ENCODE measurements around the gene FRRS1L. TPM values are rescaled to one million over a fixed set of nuclear protein-coding genes. Genes with fewer than 3 reads are reported as not detected.
A peak's percentile ranks its signal among the peaks of the same experiment; 100 is the strongest.

The FRRS1L gene
- total RNA-seq, 2 experiments from 2014 or later: not detected

DNA sequence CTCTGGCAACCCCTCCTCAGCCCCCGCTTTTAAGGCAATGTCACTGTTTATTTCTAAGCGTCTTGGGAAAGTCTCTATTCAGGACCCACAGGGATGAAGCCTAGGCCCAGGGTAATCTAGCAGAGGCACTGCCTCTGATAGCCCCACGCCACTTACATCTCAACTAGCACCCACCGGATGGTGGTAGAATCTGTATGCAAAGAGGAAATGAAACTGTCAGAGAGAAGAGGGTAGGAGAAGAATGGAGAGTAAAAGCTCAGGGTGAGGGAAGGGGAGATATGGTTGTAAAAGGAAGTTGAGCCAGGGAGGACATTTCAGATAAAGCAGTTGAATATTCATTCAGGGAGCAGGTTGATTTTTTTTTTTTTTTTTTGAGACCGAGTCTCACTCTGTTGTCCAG, 3.0 kb downstream of the FRRS1L start:
- Mint-ChIP-seq H3K4me3 (no peak overlapping the region), H3K9me3 (no peaks in the 10 kb centered on the region), H3K27me3 (peaks cover 40% of the 10 kb centered on the region), H3K4me1 (peaks cover 6% of the 10 kb centered on the region), H3K36me3 (ENCODE audit: low read depth) (no peaks in the 10 kb centered on the region), H3K27ac (no peak overlapping the region)
- POLR2A ChIA-PET: no interaction called here
- DNase-seq: no peak
- CTCF ChIA-PET: interaction anchor here (0.7 kb wide), 1 partner anchor 21 kb away, joined by 4 read pairs; no protein-coding TSS in a partner anchor

DNA sequence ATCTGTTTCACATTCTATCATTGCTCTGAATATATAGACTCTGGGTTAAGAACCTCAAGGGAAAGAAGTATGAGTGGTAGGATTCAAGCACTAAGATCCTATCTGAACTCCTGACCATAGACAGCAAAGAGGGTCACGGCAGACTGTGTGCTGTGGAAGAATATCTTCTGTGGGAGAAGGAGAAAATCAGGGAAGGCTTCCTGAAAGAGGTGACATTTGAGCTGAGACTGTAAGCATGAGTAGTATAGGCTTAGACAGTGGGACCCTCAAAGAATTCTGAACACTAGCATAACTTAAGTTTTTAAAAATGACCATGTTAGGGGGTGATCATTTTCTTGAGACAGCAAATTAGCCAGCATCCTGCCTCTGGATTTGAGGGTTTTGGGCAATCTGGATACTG, 3.9 kb downstream of the FRRS1L start:
- peaks cover 5% of the 10 kb centered on the region for H3K4me1 Mint-ChIP-seq
- no peak for DNase-seq
- peaks cover 41% of the 10 kb centered on the region for H3K27me3 Mint-ChIP-seq
- no peaks in the 10 kb centered on the region for H3K9me3 Mint-ChIP-seq
- ChIA-PET POLR2A (no interaction called here), CTCF (no interaction called here)
- H3K4me3 Mint-ChIP-seq: no peak overlapping the region
- no peaks in the 10 kb centered on the region for H3K36me3 Mint-ChIP-seq (ENCODE audit: low read depth)
- H3K27ac Mint-ChIP-seq: no peak overlapping the region

DNA sequence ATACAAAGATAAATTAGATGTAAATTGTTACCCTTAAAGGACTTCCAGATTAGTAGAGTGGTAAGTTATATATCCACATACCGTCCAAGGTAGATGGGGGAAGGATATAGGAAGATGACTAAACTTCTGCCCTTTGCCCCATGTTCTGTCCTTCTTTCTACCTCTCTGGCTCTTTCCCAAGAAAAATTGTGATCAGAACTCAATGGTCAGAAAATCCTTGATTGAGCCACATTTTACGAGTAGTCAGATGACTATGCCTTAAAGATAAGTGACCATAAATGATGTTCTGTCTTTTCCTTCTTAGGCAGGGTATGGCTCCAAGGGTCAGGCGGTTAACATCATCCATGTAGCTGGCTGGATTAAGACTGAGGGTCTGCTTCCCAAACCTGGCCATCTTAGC, 4.4 kb downstream of the FRRS1L start:
- DNase-seq: no peak
- H3K27ac Mint-ChIP-seq: no peak overlapping the region
- H3K4me3 Mint-ChIP-seq: no peak overlapping the region
- ChIA-PET POLR2A (no interaction called here), CTCF (no interaction called here)
- H3K36me3 Mint-ChIP-seq (ENCODE audit: low read depth): no peaks in the 10 kb centered on the region
- peaks cover 4% of the 10 kb centered on the region for H3K4me1 Mint-ChIP-seq
- H3K27me3 Mint-ChIP-seq: peaks cover 37% of the 10 kb centered on the region
- no peaks in the 10 kb centered on the region for H3K9me3 Mint-ChIP-seq

- DNase-seq: no peak
- Mint-ChIP-seq H3K4me1 (no peaks in the 10 kb centered on the region), H3K36me3 (ENCODE audit: low read depth) (no peaks in the 10 kb centered on the region), H3K9me3 (no peaks in the 10 kb centered on the region), H3K4me3 (no peak overlapping the region), H3K27me3 (peaks cover 36% of the 10 kb centered on the region), H3K27ac (no peak overlapping the region)
- ChIA-PET CTCF (no interaction called here), POLR2A (no interaction called here)
These were observed 5.6 kb downstream of the FRRS1L start for GRCh38 chr9:109161471-109161870.

DNA sequence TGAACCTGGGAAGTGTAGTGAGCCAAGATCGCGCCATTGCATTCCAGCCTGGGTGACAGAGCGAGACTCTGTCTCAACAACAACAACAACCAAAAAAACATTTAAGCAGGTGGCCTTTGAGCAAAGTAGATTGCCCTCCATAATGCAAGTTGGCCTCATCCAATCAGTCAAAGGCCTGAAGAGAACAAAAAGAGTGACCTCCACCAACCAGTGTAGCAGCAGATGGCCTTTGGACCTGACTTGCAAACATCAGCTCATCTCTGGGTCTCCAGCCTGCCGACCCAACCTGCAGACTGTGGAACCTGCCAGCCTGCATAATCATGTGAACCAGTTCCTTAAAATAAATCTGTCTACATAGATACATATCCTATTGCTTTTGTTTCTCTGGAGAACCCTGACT, 7.5 kb downstream of the FRRS1L start:
- Mint-ChIP-seq H3K4me1 (no peaks in the 10 kb centered on the region), H3K4me3 (no peak overlapping the region), H3K27ac (no peak overlapping the region), H3K36me3 (ENCODE audit: low read depth) (no peaks in the 10 kb centered on the region), H3K9me3 (no peaks in the 10 kb centered on the region), H3K27me3 (peaks cover 24% of the 10 kb centered on the region)
- POLR2A ChIA-PET: no interaction called here
- CTCF ChIA-PET: no interaction called here
- DNase-seq: no peak

DNA sequence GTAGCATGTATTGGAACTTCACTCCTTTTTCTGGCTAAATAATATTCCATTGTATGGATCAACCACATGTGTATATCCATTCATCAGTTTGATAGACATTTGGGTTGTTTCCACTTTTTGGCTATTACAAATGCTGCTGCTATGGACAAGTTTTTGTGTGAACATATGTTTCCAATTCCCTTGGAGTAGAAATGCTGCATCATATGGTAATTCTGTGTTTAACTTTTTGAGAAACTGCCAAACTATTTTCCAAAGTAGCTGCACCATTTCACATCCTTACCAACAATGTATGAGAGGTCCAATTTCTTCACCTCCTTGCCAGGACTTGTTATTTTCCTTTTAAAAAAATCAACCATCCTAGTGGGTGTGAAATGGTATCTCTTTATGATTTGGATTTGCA, 8.4 kb downstream of the FRRS1L start:
- H3K36me3 Mint-ChIP-seq (ENCODE audit: low read depth): no peaks in the 10 kb centered on the region
- H3K9me3 Mint-ChIP-seq: peaks cover 6% of the 10 kb centered on the region
- ChIA-PET POLR2A (no interaction called here), CTCF (no interaction called here)
- H3K4me3 Mint-ChIP-seq: no peak overlapping the region
- no peak overlapping the region for H3K27ac Mint-ChIP-seq
- H3K27me3 Mint-ChIP-seq: peaks cover 22% of the 10 kb centered on the region
- no peaks in the 10 kb centered on the region for H3K4me1 Mint-ChIP-seq
- DNase-seq: no peak

DNA sequence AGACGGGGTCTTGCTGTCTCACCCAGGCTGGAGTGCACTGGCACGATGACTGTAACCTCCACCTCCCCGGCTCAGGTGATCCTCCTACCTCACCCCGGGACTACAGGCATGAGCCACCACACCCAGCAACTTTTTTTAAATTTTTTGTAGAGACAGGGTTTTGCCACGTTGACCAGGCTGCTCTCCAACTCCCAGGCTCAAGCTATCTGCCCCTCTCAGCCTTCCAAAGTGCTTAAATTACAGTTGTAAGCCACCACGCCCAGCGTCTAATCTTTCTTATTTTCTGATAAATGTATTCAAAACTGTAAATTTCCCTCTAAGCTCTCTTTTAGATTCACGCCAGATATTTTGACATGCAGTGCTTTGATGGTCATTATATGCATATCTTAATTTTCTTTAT, 10.3 kb downstream of the FRRS1L start:
- no peaks in the 10 kb centered on the region for H3K36me3 Mint-ChIP-seq (ENCODE audit: low read depth)
- H3K27me3 Mint-ChIP-seq: peaks cover 24% of the 10 kb centered on the region
- no peak overlapping the region for H3K27ac Mint-ChIP-seq
- peaks cover 15% of the 10 kb centered on the region for H3K9me3 Mint-ChIP-seq
- CTCF ChIA-PET: no interaction called here
- no peak for DNase-seq
- H3K4me1 Mint-ChIP-seq: no peaks in the 10 kb centered on the region
- no peak overlapping the region for H3K4me3 Mint-ChIP-seq
- POLR2A ChIA-PET: no interaction called here

GRCh38 chr9:109150925-109151545, 16.0 kb downstream of the FRRS1L start:
- Mint-ChIP-seq H3K9me3 (peaks cover 16% of the 10 kb centered on the region), H3K36me3 (ENCODE audit: low read depth) (no peaks in the 10 kb centered on the region), H3K27ac (no peak overlapping the region), H3K4me3 (no peak overlapping the region), H3K27me3 (peaks cover 17% of the 10 kb centered on the region), H3K4me1 (no peaks in the 10 kb centered on the region)
- ChIA-PET POLR2A (no interaction called here), CTCF (no interaction called here)
- DNase-seq: no peak

GRCh38 chr9:109149722-109150121, 17.3 kb downstream of the FRRS1L start:
- Mint-ChIP-seq H3K36me3 (ENCODE audit: low read depth) (no peaks in the 10 kb centered on the region), H3K4me1 (no peaks in the 10 kb centered on the region), H3K27ac (no peak overlapping the region), H3K27me3 (peaks cover 16% of the 10 kb centered on the region), H3K4me3 (no peak overlapping the region), H3K9me3 (peaks cover 16% of the 10 kb centered on the region)
- no peak for DNase-seq
- ChIA-PET POLR2A (no interaction called here), CTCF (no interaction called here)

DNA sequence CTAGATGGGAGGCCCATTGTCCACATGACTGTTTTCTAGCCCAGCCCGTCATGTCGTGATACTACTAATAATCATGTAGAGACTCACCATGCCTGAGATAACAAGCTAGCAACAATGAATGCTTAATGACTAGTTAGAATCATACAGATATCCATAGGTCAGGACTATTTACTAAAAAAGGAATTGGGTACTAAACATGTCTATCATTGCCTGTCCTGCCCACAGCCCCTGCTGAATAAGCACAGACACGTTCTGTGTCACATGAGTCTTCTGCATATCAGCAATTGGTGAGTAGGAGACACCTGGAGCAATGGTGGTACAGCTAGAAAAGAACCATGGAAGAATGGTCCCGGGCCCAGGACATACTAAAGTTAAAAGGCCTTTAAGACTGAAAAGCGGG, 18.0 kb downstream of the FRRS1L start:
- Mint-ChIP-seq H3K27me3 (peaks cover 13% of the 10 kb centered on the region), H3K4me1 (peaks cover 2% of the 10 kb centered on the region), H3K9me3 (peaks cover 13% of the 10 kb centered on the region), H3K36me3 (ENCODE audit: low read depth) (no peaks in the 10 kb centered on the region), H3K27ac (no peak overlapping the region), H3K4me3 (no peak overlapping the region)
- POLR2A ChIA-PET: no interaction called here
- CTCF ChIA-PET: no interaction called here
- no peak for DNase-seq

DNA sequence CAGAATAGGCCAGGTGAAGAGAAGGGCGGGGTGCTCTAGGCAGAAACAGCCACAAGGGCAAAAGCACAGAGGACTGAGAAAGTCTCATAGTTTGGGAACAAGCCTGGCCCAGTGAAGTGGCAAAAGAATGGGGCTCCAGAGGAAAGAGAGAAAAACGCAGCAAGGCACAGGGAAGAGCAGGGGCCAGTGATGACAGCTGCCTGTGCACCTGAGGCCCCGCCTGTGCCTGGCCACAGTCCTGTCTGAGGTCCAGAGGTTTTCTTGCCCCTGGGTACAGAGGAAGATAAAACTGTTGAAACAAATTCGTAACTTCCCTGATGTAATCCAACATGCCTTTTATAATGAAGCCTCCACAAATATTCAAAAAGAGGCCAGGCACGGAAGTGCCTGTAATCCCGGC, 22.0 kb downstream of the FRRS1L start:
- Mint-ChIP-seq H3K27ac (no peak overlapping the region), H3K4me3 (no peak overlapping the region), H3K9me3 (no peaks in the 10 kb centered on the region), H3K36me3 (ENCODE audit: low read depth) (no peaks in the 10 kb centered on the region), H3K4me1 (peaks cover 9% of the 10 kb centered on the region), H3K27me3 (peaks cover 14% of the 10 kb centered on the region)
- ChIA-PET CTCF (interaction anchor here (1.2 kb wide), 1 partner anchor 18 kb away, joined by 7 read pairs; no protein-coding TSS in a partner anchor), POLR2A (no interaction called here)
- DNase-seq: no peak

GRCh38 chr9:109143881-109144562, 23.0 kb downstream of the FRRS1L start:
- H3K27ac Mint-ChIP-seq: no peak overlapping the region
- peaks cover 14% of the 10 kb centered on the region for H3K27me3 Mint-ChIP-seq
- H3K4me1 Mint-ChIP-seq: peaks cover 9% of the 10 kb centered on the region
- no peak overlapping the region for H3K4me3 Mint-ChIP-seq
- peak; percentile 49 for DNase-seq
- CTCF ChIA-PET: no interaction called here
- POLR2A ChIA-PET: no interaction called here
- H3K36me3 Mint-ChIP-seq (ENCODE audit: low read depth): no peaks in the 10 kb centered on the region
- no peaks in the 10 kb centered on the region for H3K9me3 Mint-ChIP-seq

GRCh38 chr9:109141375-109141774, 25.7 kb downstream of the FRRS1L start:
- Mint-ChIP-seq H3K27ac (no peak overlapping the region), H3K27me3 (peaks cover 6% of the 10 kb centered on the region), H3K4me1 (peaks cover 9% of the 10 kb centered on the region), H3K9me3 (no peaks in the 10 kb centered on the region), H3K36me3 (ENCODE audit: low read depth) (no peaks in the 10 kb centered on the region), H3K4me3 (no peak overlapping the region)
- POLR2A ChIA-PET: no interaction called here
- CTCF ChIA-PET: no interaction called here
- DNase-seq: no peak

GRCh38 chr9:109139851-109140250, 27.2 kb downstream of the FRRS1L start:
- H3K4me3 Mint-ChIP-seq: no peak overlapping the region
- no peak for DNase-seq
- ChIA-PET POLR2A (no interaction called here), CTCF (no interaction called here)
- no peak overlapping the region for H3K27ac Mint-ChIP-seq
- H3K4me1 Mint-ChIP-seq: peaks cover 9% of the 10 kb centered on the region
- no peaks in the 10 kb centered on the region for H3K9me3 Mint-ChIP-seq
- no peaks in the 10 kb centered on the region for H3K36me3 Mint-ChIP-seq (ENCODE audit: low read depth)
- H3K27me3 Mint-ChIP-seq: peaks cover 6% of the 10 kb centered on the region
